Hematopoietic multipotent progenitor cell (in vitro differentiated cells): ENCODE measurements around the gene COPB2. TPM values are rescaled to one million over a fixed set of nuclear protein-coding genes. Genes with fewer than 3 reads are reported as not detected.
"Not testable (repeated sequence)": the region's sequence is repeated elsewhere in the genome, so short reads cannot be mapped to it uniquely, and the experiment has no call there.

ENCODE experiments used
- DNase-seq, 3 donors: peaks; one replicate each; pipeline ENCODE4 v3.0.0-alpha.2; 2011 to 2015; ENCODE audit warnings: low read depth in 2 of 3, low spot score in 2 of 3
- total RNA-seq: library from RNA; depleted of rRNA; stranded (reverse); fragments of >200 nt; gene quantifications from one replicate; pipeline ENCODE4 v1.2.3, GENCODE V29; 2012

Gene COPB2
- 40.9 TPM for total RNA-seq

DNA sequence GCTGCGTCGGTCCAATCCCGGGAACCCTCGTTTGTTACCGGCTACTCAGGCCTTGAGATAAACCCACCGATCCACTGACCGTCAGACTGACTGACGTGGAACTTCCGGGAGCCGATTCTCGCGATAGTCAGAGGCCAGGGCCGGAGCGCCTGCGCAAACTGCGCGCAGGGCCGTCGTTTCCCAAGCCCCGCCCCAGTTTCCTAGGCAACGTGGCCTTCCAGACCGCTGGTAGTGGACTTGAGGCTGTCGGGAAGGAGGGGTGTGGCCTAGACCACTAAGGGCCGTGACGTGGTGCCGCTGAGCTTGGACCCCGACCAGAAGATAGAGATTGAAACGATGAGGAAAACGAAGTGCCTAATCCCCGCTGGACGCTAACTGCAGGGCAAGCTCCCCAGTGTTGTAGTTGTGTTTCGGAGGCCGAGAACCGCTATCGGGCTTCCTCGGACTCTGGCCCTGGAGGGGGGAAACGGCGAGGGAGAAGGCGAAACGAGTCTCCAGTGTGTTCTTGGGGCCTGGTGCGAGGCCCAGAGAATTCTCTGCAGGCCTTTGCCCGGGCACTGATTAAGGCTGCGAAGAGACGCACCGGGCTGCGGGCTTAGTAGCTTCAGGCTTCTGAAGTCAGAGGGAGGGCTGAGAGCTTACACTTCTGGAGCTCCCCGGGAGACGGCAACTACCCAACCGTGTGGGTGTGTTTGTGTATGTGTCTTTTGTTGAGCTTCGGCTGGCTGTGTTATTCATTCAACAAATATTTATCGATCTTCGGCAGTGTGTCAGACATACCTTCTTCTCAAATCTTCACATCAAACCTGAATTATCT lies at the start of gene COPB2:
TSS of gene COPB2 (minus strand) at position 96 of the 817 bp plus-strand sequence. CDS start 97 bp downstream, outside the sequence.
- DNase-seq: peak; percentile 89 to 99 (median 99)

DNA sequence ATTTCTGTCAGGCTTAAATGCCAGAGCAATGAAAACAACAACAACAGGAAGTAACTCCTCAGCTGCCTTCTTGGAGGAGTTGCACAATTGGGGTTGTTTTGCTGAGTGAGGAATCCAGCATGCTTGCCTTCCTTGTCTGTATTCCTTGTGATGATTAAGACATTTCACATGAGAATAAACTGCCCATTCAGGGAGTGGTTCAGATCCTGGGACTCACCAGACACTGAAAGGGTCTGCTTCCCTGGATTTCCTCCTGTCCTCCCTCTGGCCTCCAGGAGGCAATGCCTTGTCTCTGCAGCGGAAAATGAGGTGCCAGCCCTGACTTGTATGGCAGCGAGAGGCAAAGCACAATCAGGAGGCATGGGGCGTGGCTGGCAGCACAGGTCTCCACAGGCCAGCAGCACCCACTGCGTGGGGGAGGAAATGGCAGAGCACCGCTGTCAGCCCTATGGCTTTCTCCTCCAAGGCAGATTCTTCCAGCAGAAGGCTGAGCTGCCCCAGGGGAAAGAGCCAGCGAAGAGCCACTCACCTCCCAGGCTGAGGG lies 45.4 kb upstream of the COPB2 start:
- DNase-seq: no peak

DNA sequence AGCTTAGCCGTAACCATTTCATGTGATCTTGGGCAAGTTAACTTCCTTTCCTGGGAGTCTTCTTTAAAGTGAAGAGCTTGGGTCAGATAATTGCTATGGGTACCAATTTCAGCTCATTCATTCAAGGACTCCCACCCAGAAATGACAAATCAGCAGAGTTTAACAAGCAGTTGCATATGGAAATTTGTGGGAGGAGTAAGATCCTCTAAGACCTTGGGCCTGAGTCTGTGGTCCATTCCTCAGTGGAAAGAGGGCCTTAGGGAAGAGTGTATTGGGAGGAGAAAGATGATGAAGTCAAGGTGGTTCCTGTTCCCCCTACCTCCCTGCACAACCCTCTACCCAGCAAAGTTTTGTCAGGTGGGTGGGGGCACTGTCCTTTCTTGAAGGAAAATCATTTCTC lies 44.8 kb upstream of the COPB2 start:
- no peak for DNase-seq

DNA sequence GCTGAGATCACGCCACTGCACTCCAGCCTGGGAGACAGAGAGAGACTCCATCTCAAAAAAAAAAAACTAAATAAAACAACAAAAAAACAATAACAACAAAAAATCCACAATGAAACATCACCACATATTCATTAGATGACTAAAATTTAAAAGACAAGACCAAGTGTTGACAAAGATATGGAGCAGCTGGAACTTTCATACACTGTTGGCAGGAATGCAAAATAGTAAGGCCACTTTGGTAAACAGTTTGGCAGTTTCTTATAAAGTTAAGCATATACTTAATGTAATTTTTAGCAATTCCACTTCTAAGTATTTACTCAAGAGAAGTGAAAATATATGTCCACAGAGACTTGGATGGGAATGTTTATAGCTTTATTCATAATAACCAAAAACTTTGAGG lies 43.6 kb upstream of the COPB2 start:
- no peak for DNase-seq

DNA sequence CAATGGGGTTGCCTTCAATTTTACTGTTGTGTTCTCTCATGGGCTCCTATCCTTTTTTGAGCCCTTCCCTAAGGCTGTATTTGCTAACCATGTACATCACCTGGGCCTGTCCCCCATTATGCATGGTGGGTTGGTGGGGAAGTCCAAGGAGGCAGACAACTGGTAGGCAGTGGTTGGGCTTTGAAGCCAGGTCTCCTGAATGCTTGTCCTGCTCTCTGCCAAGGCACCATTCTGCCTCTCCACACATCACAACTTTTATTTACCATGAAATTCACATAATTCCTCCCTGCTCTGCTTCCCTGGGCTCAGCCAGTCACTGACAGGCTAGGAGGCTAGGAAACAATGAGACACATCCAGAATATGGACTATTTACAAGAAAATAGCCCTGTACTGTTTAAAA lies 41.0 kb upstream of the COPB2 start:
- DNase-seq: no peak

DNA sequence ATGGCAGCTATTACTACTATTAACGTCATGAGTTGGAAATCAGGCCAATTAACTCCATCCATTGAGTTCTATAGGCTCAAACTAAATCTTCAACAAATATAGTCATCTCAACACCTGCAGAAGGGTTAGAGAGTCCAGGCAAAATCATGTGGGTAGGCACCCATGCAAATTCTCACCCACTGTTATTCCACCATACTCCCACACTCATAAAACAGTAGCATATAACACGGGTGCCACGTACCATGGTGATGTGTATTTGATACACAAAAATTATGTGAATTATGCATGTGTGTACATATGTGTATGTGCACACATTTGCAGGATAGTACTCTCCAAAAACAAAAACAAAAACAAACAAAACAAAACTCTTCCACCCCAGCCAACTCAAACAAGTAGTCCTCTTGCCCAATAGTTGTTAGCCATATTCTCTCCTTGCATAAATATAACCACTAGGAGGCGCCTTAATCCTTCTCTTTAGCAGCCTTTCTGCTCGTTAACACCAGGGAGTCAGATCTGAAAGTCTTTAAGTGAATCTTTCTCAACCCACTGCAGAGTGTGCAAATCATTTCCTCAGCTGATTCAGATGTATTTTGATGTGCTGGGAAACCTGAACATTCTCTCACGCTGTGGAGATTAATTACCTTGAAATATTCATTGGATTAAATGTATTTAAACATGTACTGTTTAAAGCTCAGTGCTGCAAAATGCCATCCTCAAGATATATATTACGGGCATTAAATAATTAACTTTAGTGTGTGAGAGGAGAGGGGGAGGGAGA lies 38.0 kb upstream of the COPB2 start:
- DNase-seq: peak in 2 of 3 donors; percentile 39 to 79

DNA sequence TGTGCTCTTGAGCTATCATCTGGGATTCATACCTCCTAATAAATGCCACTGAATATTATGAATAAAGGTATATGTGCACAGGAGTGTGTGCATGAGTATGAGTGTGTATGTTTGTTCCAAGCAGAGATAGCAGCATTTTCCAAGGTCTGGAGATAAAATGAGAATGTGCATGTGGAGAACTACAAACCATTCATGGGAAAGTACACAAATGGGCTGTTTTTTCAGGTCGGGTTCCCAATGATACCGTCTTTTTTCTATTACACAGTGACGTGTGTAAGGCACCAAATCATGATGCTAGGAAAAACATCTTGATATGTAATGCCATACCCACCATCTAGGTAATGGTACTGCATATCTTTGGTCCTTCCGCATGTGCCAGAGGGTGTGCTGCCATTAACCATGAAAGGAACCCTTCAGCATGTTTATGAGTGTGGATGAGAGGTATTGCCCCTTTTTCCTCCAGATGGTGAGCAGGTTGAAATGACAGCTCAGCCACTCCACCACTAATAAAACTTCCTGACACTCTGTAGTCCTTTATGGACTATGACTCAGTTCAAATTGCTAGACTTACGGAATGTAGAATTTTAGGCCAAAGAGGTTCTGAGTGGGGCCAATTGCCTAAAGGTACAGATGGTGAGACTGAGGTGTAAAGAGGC lies 36.4 kb upstream of the COPB2 start:
- no peak for DNase-seq

DNA sequence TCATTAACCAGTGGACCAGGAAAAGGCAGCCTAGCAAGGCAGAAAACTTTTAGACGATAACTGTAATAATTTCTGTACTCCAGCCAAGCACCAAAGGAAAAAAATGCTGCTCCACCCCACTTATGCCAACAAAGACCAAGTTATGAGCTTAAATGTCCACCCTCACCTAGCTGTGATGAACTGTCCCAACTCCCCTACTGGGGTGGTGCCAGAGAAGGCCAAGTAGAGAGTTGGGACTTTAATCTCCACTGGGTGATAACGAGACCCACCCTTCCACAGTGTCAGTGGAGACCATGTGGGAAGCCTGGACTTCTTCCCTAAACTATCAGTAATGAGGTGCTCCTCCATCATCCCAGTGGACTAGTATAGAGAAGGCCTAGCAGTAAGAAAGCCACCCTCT lies 33.8 kb upstream of the COPB2 start:
- DNase-seq: no peak

DNA sequence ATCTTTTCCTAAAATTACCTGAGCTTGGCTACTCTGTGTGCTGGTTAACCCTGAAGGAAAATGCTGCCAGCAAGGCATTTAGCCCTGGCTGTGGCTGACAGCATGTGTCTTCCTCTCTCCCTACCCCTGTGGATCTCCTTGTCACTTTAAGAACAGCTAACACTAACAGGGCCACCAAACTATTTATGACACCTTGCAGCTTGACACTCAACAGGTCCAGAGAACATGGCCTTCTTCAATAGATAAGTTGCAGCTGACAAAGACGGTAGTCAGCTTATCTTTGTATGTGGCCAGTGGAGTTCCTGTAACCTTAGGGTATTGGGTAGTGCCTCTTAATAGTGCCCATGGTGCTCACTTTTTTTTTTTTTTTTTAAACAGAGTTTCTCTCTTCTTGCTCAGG lies 32.0 kb upstream of the COPB2 start:
- DNase-seq: no peak

DNA sequence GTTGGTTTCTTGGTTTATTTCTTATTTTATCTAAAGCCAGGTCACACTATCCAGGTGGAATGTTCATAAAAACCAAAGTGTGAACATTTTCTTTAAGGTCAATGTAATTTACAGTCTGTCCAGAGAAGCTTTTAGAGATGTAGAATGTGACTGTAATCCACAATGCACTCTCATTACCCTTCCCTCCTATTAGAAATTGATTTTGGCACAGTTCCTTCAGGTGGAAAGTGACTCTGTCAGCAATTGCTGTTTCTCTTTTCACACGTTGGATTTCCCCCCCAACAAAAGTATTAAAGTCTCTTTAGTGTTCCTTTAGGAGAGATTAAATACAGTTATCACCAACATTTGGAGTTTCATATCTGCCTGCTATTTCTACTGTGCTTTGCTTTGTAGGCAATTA lies 31.6 kb upstream of the COPB2 start:
- DNase-seq: no peak

DNA sequence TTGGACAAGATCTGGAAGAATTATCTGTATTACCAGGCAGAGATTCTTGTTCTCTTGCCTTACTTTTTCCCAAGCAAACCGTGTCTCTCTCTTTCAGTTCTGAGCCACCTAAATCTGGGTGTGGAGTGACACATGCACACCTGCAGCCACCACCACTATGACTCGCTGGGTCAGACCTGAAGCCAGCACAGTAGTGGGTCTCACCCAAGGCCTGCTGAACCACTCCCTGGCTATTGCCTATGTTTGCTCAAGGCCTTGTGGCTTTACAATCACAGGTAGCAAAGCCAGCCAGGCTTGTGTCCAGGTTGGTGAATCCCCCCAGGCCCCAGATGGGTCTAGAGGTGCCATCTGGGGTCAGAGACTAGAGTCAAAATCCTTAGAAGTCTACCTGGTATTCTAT lies 28.7 kb upstream of the COPB2 start:
- DNase-seq: no peak

DNA sequence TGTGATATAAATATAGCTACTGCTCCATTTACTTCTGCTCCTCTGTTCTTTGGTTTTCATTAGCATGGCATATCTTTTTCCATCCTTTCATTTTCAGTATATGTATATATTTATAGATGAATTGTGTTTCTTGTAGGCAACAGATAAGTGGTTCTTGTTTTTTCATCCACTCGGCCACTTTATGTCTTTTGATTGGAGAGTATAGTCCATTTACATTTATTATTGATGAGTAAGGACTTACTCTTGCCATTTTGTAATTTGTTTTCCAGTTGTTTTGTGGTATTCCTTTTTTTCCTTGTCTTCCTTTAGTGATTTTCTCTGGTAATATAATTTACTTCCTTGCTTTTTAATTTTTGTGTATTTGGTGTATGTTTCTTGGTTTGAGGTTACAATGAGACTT lies 26.8 kb upstream of the COPB2 start:
- DNase-seq: no peak

DNA sequence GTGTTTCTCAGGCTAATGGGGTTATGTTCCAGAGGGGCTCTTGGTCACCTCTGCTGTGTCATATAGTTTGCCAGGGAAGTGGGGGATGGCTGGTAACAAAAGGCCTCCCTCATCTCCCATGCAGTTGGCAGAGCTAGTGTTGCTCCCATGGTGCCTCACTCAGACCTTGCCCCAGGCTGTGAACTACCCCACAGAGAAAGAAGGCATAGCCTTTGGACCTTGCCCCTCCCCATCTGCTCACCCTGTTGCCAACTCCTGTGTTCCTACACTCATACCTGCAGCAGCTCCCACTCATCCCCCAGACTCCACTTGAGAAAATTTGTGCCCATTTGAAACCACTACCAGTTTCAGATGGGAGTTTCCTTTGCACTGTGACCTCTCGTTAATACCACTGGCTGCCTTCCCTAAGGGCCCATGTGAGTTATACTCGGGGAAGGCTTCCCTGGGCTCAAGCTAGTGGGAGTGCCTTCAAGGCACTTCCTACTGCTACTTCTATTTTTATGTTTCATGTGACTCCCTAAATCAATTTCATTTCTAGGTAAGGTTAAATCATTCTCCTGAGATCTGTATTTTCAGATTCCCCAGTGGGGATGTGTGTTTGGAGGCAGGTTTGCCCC lies 25.3 kb upstream of the COPB2 start:
- DNase-seq: no peak

DNA sequence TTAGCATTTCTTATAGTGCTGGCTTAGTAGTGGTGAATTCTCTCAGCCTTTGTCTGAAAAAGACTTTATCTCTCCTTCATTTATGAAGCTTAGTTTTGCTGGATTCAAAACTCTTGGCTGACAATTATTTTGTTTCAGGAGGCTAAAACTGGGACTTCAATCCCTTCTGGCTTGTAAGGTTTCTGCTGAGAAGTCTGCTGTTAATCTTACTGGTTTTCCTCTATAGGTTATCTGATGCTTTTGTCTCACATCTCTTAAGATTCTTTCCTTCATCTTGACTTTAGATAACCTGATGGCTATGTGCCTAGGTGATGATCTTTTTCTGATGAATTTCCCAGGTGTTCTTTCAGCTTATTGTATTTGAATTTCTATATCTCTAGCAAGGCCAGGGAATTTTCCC lies 23.4 kb upstream of the COPB2 start:
- not testable (repeated sequence) for DNase-seq

DNA sequence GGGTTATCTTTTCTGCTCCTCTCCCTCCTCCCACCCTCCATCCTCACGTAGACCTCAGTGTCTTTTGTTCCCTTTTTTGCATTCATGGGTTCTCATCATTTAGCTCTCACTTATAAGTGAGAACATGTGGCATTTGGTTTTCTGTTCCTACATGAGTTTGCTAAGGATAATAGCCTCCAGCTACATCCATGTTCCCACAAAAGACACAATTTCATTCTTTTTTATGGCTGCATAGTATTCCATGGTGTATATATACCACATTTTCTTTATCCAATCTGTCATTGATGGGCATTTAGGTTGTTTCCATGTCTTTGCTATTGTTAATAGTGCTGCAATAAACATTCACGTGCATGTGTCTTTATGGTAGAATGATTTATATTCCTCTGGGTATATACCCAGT lies 11.7 kb upstream of the COPB2 start:
- not testable (repeated sequence) for DNase-seq

DNA sequence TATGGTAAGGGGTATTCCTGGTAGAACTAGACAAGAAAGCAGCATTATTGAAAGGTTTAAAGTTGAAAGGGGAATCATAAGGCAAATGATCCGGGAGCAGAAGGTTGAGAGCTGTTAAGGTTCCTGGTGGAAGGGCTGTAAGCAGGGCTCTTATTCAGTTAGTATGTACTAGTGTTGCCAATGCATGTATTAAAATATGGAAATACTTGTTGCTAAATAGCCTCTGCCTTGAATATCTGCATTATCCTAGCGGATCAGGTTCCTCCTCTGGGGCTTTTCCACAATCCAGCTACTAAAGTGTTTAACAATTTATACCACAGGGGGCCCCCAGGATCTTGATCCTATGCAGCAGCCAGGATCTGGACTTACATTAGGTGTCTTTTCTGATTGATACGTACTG lies 7.3 kb upstream of the COPB2 start:
- no peak for DNase-seq

DNA sequence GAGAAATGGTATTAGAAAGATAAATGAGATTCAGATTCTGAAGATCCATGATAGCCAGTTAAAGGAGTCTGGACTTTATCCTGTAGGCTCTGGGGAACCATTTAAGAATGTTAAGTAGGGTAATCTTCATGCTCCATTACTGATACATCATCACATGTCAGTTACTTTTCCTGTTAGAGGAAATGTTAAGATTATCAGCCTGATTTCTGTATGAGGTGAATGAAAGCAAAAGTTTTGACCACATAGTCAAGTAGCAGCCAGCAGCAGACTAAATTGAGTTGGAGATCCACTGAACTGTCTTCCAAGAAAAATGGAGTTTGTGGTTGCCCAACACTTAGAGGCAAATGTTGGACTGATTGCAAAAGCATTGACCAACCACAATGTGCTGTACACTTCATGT lies 4.7 kb upstream of the COPB2 start:
- DNase-seq: no peak

DNA sequence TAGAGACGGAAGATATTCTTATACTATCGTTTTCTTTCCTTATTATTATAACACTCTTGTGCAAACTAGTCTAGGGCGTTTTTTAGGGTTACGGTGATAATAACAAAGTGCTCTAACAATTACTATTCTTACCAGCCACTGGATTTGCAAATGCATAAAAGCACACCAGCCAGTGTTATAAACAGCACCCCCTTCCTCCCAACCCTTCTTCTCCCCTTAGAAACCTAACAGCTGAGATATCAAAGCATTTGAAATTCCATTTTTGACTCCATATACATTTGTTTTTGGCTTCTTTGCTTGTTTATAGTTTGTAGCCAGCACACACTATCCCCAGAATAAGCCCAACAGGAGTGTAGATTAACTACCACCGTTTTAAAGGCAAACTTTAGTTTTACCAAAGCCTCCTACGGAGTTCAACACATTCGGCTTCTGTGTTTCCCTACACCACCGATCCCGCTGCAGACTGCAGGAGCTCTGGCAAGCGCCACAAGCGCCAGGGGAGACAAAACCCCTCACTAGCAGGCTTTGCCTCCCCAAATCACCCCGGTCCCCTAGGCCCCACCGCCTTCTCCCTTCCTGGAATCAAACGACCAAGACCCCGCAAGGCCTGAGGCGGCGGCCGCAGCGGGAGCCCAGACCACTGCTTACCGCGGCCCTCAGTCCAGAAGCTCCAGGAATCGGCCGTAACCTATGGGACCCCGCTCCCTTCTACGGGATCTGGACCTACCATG lies 461 bp downstream of the COPB2 start:
- peak in 1 of 3 donors; percentile 52 for DNase-seq

DNA sequence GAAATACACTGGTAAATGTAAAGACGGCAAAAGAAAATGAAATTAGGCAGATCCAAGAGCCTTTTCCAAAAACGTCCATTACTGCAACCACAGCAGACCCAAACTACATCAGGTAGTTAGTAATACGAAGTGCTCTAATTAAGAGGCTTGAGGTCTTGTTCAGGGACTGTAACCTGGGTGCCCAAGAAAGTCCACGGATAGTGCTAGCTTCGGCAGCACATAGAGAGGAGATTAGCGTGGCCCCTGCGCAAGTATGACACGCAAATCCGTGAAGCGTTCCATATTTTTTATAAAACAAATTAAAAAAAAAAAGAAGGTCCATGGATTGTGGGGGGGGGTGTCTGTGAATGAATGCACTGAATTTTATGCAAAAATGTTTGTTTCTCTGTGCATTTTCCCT lies 1.4 kb downstream of the COPB2 start:
- no peak for DNase-seq

DNA sequence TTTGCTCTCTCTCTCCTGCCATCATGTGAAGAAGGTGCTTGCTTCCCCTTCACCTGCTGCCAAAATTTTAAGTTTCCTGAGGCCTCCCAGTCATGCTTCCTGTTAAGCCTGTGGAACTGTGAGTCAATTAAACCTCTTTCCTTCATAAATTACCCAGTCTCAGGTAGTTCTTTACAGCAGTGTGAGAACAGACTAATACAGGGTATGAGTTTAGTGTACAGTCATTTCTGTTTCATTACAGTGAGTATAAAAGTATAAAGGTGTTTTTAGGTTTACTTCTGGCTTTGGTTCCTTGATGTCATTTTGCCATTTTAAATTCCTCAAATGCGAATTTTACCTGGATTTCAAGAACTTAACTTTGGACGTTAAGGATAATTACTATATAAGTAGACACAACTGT lies 7.2 kb downstream of the COPB2 start:
- DNase-seq: not testable (repeated sequence)
